Mesenchymal stem cell (in vitro differentiated cells and primary cell): ENCODE measurements around the gene CCDC106.

ENCODE experiments used
- DNase-seq: peaks from one replicate; pipeline ENCODE4 v3.0.0-alpha.2; 2013
- H2AFZ ChIP-seq: one replicate; pipeline ENCODE4 v1.6.1; 2013; ENCODE audit warnings: low read depth, mild to moderate bottlenecking, control low read depth, inconsistent platforms, low read length, moderate library complexity
- H2AK5ac ChIP-seq: 2 replicates; pipeline ENCODE4 v1.6.1; 2013; ENCODE audit warnings: low read length, moderate library complexity, mild to moderate bottlenecking, inconsistent platforms; ENCODE audit not compliant: severe bottlenecking
- H2BK120ac ChIP-seq: one replicate; pipeline ENCODE4 v1.6.1; 2013; ENCODE audit warnings: low read depth, mild to moderate bottlenecking, inconsistent platforms, low read length, moderate library complexity
- H2BK12ac ChIP-seq, 2 experiments: one replicate each; pipeline ENCODE4 v1.6.1; 2013; ENCODE audit warnings: inconsistent platforms in 2 of 2, low read length in 2 of 2, mild to moderate bottlenecking in 2 of 2, moderate library complexity in 2 of 2, control low read depth in 1 of 2
- H2BK15ac ChIP-seq: one replicate; pipeline ENCODE4 v1.6.1; 2013; ENCODE audit warnings: mild to moderate bottlenecking, low read depth, inconsistent platforms; ENCODE audit not compliant: poor library complexity, severe bottlenecking
- H2BK5ac ChIP-seq: 2 replicates; pipeline ENCODE4 v1.6.1; 2013; ENCODE audit warnings: low read depth, mild to moderate bottlenecking, low read length, control low read depth, inconsistent platforms; ENCODE audit not compliant: poor library complexity, severe bottlenecking
- H3K14ac ChIP-seq, 2 experiments: one replicate each; pipeline ENCODE4 v1.6.1; 2013; ENCODE audit warnings: inconsistent platforms in 2 of 2, low read length in 2 of 2, control low read depth in 1 of 2, mild to moderate bottlenecking in 1 of 2, moderate library complexity in 1 of 2
- H3K18ac ChIP-seq, 2 experiments: one replicate each; pipeline ENCODE4 v1.6.1; 2013; ENCODE audit warnings: inconsistent platforms in 2 of 2, low read length in 2 of 2, control low read depth in 1 of 2, low read depth in 1 of 2, mild to moderate bottlenecking in 1 of 2
- H3K23ac ChIP-seq, 2 experiments: one replicate each; pipeline ENCODE4 v1.6.1; 2013; ENCODE audit warnings: inconsistent platforms in 2 of 2, low read length in 2 of 2, mild to moderate bottlenecking in 2 of 2, moderate library complexity in 2 of 2, control low read depth in 1 of 2
- H3K27ac ChIP-seq: 2 replicates; pipeline ENCODE4 v1.5.1; 2013; ENCODE audit warnings: mild to moderate bottlenecking, moderate library complexity, low read length, control low read depth, inconsistent platforms; ENCODE audit not compliant: poor library complexity, severe bottlenecking
- H3K27me3 ChIP-seq, 2 experiments: 2 replicates each; pipeline versions ENCODE4 v1.6.1 to v1.7.0; 2013; ENCODE audit warnings: low read length in 2 of 2, mild to moderate bottlenecking in 2 of 2, moderate library complexity in 2 of 2, control low read depth in 1 of 2, inconsistent platforms in 1 of 2; ENCODE audit not compliant: control insufficient read depth in 1 of 2, insufficient read depth in 1 of 2
- H3K36me3 ChIP-seq, 2 experiments: 2 replicates each; pipeline versions ENCODE4 v1.6.1 to v1.7.0; 2013; ENCODE audit warnings: low read length in 2 of 2, control low read depth in 1 of 2, inconsistent platforms in 1 of 2, low read depth in 1 of 2, mild to moderate bottlenecking in 1 of 2; ENCODE audit not compliant: insufficient read depth in 2 of 2, control insufficient read depth in 1 of 2
- H3K4ac ChIP-seq, 2 experiments: one replicate each; pipeline ENCODE4 v1.6.1; 2013; ENCODE audit warnings: inconsistent platforms in 2 of 2, low read length in 2 of 2, mild to moderate bottlenecking in 2 of 2, moderate library complexity in 2 of 2, control low read depth in 1 of 2, low read depth in 1 of 2
- H3K4me1 ChIP-seq: 2 replicates; pipeline ENCODE4 v1.6.1; 2013; ENCODE audit warnings: low read depth, low read length, control low read depth; ENCODE audit not compliant: control insufficient read depth, insufficient read depth
- H3K4me2 ChIP-seq: 2 replicates; pipeline ENCODE4 v1.6.1; 2013; ENCODE audit warnings: low read length, mild to moderate bottlenecking, inconsistent platforms; ENCODE audit not compliant: poor library complexity, severe bottlenecking
- H3K4me3 ChIP-seq, 2 experiments: 2 replicates each; pipeline versions ENCODE4 v1.5.1 to v1.7.0; 2013; ENCODE audit warnings: low read length in 2 of 2, mild to moderate bottlenecking in 2 of 2, control low read depth in 1 of 2, low read depth in 1 of 2; ENCODE audit not compliant: insufficient read depth in 1 of 2
- H3K79me1 ChIP-seq: replicated peaks from 2 replicates; pipeline ENCODE4 v1.6.1; 2013; ENCODE audit warnings: mild to moderate bottlenecking, control low read depth, low read length, inconsistent platforms; ENCODE audit not compliant: poor library complexity, severe bottlenecking
- H3K9ac ChIP-seq: 2 replicates; pipeline ENCODE4 v1.7.0; 2013; ENCODE audit warnings: mild to moderate bottlenecking, low read length, moderate library complexity
- H3K9me3 ChIP-seq: 2 replicates; pipeline ENCODE4 v1.7.0; 2013; ENCODE audit warnings: mild to moderate bottlenecking, low read length; ENCODE audit not compliant: control insufficient read depth
- H4K8ac ChIP-seq: one replicate; pipeline ENCODE4 v1.6.1; 2013; ENCODE audit warnings: inconsistent platforms, mild to moderate bottlenecking, low read length, moderate library complexity
- H4K91ac ChIP-seq: one replicate; pipeline ENCODE4 v1.6.1; 2013; ENCODE audit warnings: mild to moderate bottlenecking, low read length, inconsistent platforms
- whole genome bisulfite sequencing: methylation state at CpG from one replicate; pipeline ENCODE4 v1.1.7; 2013; ENCODE audit warnings: mixed read lengths; 5-methylcytosine and 5-hydroxymethylcytosine counted together

The CCDC106 gene

GRCh38 chr19:55655648-55656040 is 7.6 kb downstream of the CCDC106 start:
- Histone ChIP-seq H3K4me3 (peak overlapping the region; percentile 92 to 99), H2BK15ac (no peak overlapping the region), H3K27ac (peak overlapping the region; percentile 78), H3K4ac (peak overlapping the region in 1 of 2 experiments; percentile 46), H3K14ac (no peak overlapping the region), H2BK5ac (peak overlapping the region; percentile 74), H3K4me2 (peak overlapping the region; percentile 89), H2AK5ac (no peak overlapping the region), H3K36me3 (peaks cover 20 to 53% of the 10 kb centered on the region in 2 experiments), H2BK120ac (no peak overlapping the region), H3K9ac (peak overlapping the region; percentile 99), H3K18ac (peak overlapping the region in 1 of 2 experiments; percentile 13), H3K4me1 (peaks cover 30% of the 10 kb centered on the region), H2BK12ac (no peak overlapping the region), H3K9me3 (no peaks in the 10 kb centered on the region), H4K8ac (peak overlapping the region; percentile 32), H3K27me3 (no peaks in the 10 kb centered on the region), H2AFZ (no peak overlapping the region), H3K23ac (no peak overlapping the region), H3K79me1 (peaks cover 17% of the 10 kb centered on the region), H4K91ac (no peak overlapping the region)
- under 1% methylated on average over 19 of the region's 19 CpGs for WGBS
- no peak for DNase-seq

- H2BK120ac ChIP-seq, result no peak overlapping the region
- no peak overlapping the region for H3K23ac ChIP-seq
- DNase-seq, result no peak
- peak overlapping the region; percentile 99 for H3K9ac ChIP-seq
- H2BK5ac ChIP-seq, result no peak overlapping the region
- H2BK15ac ChIP-seq, result no peak overlapping the region
- H2AFZ ChIP-seq, result no peak overlapping the region
- H3K36me3 ChIP-seq, result peaks cover 29 to 53% of the 10 kb centered on the region in 2 experiments
- H3K9me3 ChIP-seq, result no peaks in the 10 kb centered on the region
- H3K79me1 ChIP-seq, result peaks cover 11% of the 10 kb centered on the region
- H4K8ac ChIP-seq, result no peak overlapping the region
- no peak overlapping the region for H4K91ac ChIP-seq
- no peak overlapping the region for H2AK5ac ChIP-seq
- H3K27me3 ChIP-seq, result no peaks in the 10 kb centered on the region
- H3K14ac ChIP-seq, result no peak overlapping the region
- H3K4ac ChIP-seq, result no peak overlapping the region
- no peak overlapping the region for H3K18ac ChIP-seq
- H3K27ac ChIP-seq, result no peak overlapping the region
- H2BK12ac ChIP-seq, result no peak overlapping the region
- peak overlapping the region in 1 of 2 experiments; percentile 92 for H3K4me3 ChIP-seq
- H3K4me2 ChIP-seq, result peak overlapping the region; percentile 60
- H3K4me1 ChIP-seq, result peaks cover 30% of the 10 kb centered on the region
- 87% methylated on average over 7 of the region's 7 CpGs for WGBS
Measured at GRCh38 chr19:55656552-55656951, 8.5 kb downstream of the CCDC106 start.

GRCh38 chr19:55656988-55657747 is 9.2 kb downstream of the CCDC106 start:
- WGBS, result 73% methylated on average over 18 of the region's 18 CpGs

GRCh38 chr19:55658846-55659459 is 10.9 kb downstream of the CCDC106 start:
- H3K9ac ChIP-seq, result peak overlapping the region; percentile 72
- H3K4me2 ChIP-seq, result peak overlapping the region; percentile 25
- peaks cover 27% of the 10 kb centered on the region for H3K4me1 ChIP-seq
- peak overlapping the region in 1 of 2 experiments; percentile 9 for H3K23ac ChIP-seq
- no peak overlapping the region for H2BK5ac ChIP-seq
- 97% methylated on average over 37 of the region's 37 CpGs for WGBS
- no peak overlapping the region for H4K91ac ChIP-seq
- H4K8ac ChIP-seq, result no peak overlapping the region
- no peak overlapping the region for H2BK15ac ChIP-seq
- H2AK5ac ChIP-seq, result no peak overlapping the region
- H3K27me3 ChIP-seq, result no peaks in the 10 kb centered on the region
- H3K14ac ChIP-seq, result no peak overlapping the region
- no peak overlapping the region for H3K4ac ChIP-seq
- no peak for DNase-seq
- H3K36me3 ChIP-seq, result peaks cover 44 to 61% of the 10 kb centered on the region in 2 experiments
- no peaks in the 10 kb centered on the region for H3K9me3 ChIP-seq
- H2BK120ac ChIP-seq, result no peak overlapping the region
- no peak overlapping the region for H3K18ac ChIP-seq
- H2AFZ ChIP-seq, result no peak overlapping the region
- no peak overlapping the region for H2BK12ac ChIP-seq
- H3K79me1 ChIP-seq, result peaks cover 10% of the 10 kb centered on the region
- no peak overlapping the region for H3K27ac ChIP-seq
- peak overlapping the region in 1 of 2 experiments; percentile 59 for H3K4me3 ChIP-seq

More at GRCh38 chr19:55656988-55657747, 9.2 kb downstream of the CCDC106 start:
- no peak overlapping the region for H2AK5ac ChIP-seq
- H2BK120ac ChIP-seq, result no peak overlapping the region
- H3K79me1 ChIP-seq, result peaks cover 10% of the 10 kb centered on the region
- H3K23ac ChIP-seq, result no peak overlapping the region
- no peak overlapping the region for H2BK12ac ChIP-seq
- peak overlapping the region in 1 of 2 experiments; percentile 92 for H3K4me3 ChIP-seq
- no peak overlapping the region for H2BK5ac ChIP-seq
- H2AFZ ChIP-seq, result no peak overlapping the region
- no peak overlapping the region for H3K4ac ChIP-seq
- peaks cover 31 to 53% of the 10 kb centered on the region in 2 experiments for H3K36me3 ChIP-seq
- H2BK15ac ChIP-seq, result no peak overlapping the region
- H3K18ac ChIP-seq, result no peak overlapping the region
- H3K27me3 ChIP-seq, result no peaks in the 10 kb centered on the region
- H3K27ac ChIP-seq, result peak overlapping the region; percentile 19
- H3K9me3 ChIP-seq, result no peaks in the 10 kb centered on the region
- H4K91ac ChIP-seq, result no peak overlapping the region
- peaks cover 30% of the 10 kb centered on the region for H3K4me1 ChIP-seq
- peak overlapping the region; percentile 0 for H3K4me2 ChIP-seq
- no peak for DNase-seq
- H4K8ac ChIP-seq, result no peak overlapping the region
- peak overlapping the region; percentile 99 for H3K9ac ChIP-seq
- H3K14ac ChIP-seq, result no peak overlapping the region
